GM23338 (cell line): Measurements from ENCODE around the gene EPX. TPM values are rescaled to one million over a fixed set of nuclear protein-coding genes. Genes with fewer than 3 reads are reported as not detected.

Experiments
- ATAC-seq: fragments of 200-7000 bp; cut with Tn5 transposase; 3 replicates; pipeline ENCODE4 v1.9.1; 2020
- DNase-seq: peaks from one replicate; pipeline ENCODE4 v3.0.0-alpha.2; 2015; ENCODE audit warnings: low spot score
- H2AFZ ChIP-seq: fragments of 200-600 bp; sonication (generic); 2 replicates; pipeline ENCODE4 v1.8.0; 2016; ENCODE audit warnings: antibody characterized with exemption, mild to moderate bottlenecking, moderate library complexity
- H3F3A ChIP-seq: fragments of 200-600 bp; sonication (generic); replicated peaks from 2 replicates; pipeline ENCODE4 v1.8.0; 2017; ENCODE audit warnings: antibody characterized with exemption, mixed run types, low read depth
- H3K27ac ChIP-seq: fragments of 200-600 bp; sonication (generic); 2 replicates; pipeline ENCODE4 v1.6.1; 2016; ENCODE audit warnings: low read depth
- H3K27me3 ChIP-seq: fragments of 200-600 bp; sonication (generic); 2 replicates; pipeline ENCODE4 v1.8.0; 2016; ENCODE audit warnings: mild to moderate bottlenecking, mixed run types, moderate library complexity; ENCODE audit not compliant: insufficient read depth
- H3K36me3 ChIP-seq: fragments of 200-600 bp; sonication (generic); 2 replicates; pipeline ENCODE4 v1.8.0; 2016; ENCODE audit warnings: mild to moderate bottlenecking; ENCODE audit not compliant: insufficient read depth
- H3K4me1 ChIP-seq: fragments of 200-600 bp; sonication (generic); 2 replicates; pipeline ENCODE4 v1.8.0; 2016; ENCODE audit warnings: mild to moderate bottlenecking, moderate library complexity; ENCODE audit not compliant: insufficient read depth
- H3K4me2 ChIP-seq: fragments of 200-600 bp; sonication (generic); 2 replicates; pipeline ENCODE4 v1.7.1; 2017; ENCODE audit warnings: mixed run types
- H3K4me3 ChIP-seq: fragments of 200-600 bp; sonication (generic); 2 replicates; pipeline ENCODE4 v1.6.1; 2016; ENCODE audit warnings: mixed run types
- H3K79me2 ChIP-seq: fragments of 200-600 bp; sonication (generic); replicated peaks from 2 replicates; pipeline ENCODE4 v1.8.0; 2017; ENCODE audit warnings: mild to moderate bottlenecking; ENCODE audit not compliant: insufficient read depth
- H3K9me2 ChIP-seq: fragments of 200-600 bp; sonication (generic); 2 replicates; pipeline ENCODE4 v1.8.0; 2017; ENCODE audit not compliant: insufficient read depth
- H4K20me1 ChIP-seq: fragments of 200-600 bp; sonication (generic); replicated peaks from 2 replicates; pipeline ENCODE4 v1.8.0; 2017; ENCODE audit warnings: mild to moderate bottlenecking; ENCODE audit not compliant: insufficient read depth
- H3K27ac Mint-ChIP-seq: 2 replicates; pipeline ENCODE4 v1.8.0; 2020; ENCODE audit warnings: inconsistent platforms, mild to moderate bottlenecking, moderate library complexity, mixed read lengths
- H3K27me3 Mint-ChIP-seq: 3 replicates; pipeline ENCODE4 v1.8.0; 2022; ENCODE audit warnings: low read depth, mild to moderate bottlenecking, moderate library complexity, mixed read lengths, inconsistent platforms; ENCODE audit not compliant: insufficient read depth, poor library complexity
- H3K36me3 Mint-ChIP-seq: 3 replicates; pipeline ENCODE4 v1.8.0; 2021; ENCODE audit warnings: low read depth, mild to moderate bottlenecking, inconsistent platforms, moderate library complexity, mixed read lengths
- H3K4me1 Mint-ChIP-seq: 3 replicates; pipeline ENCODE4 v1.8.0; 2020; ENCODE audit warnings: mild to moderate bottlenecking, inconsistent platforms, mixed read lengths
- H3K4me3 Mint-ChIP-seq: 3 replicates; pipeline ENCODE4 v1.8.0; 2021; ENCODE audit warnings: moderate library complexity, mild to moderate bottlenecking, inconsistent platforms, mixed read lengths
- H3K9me3 Mint-ChIP-seq: 3 replicates; pipeline ENCODE4 v1.8.0; 2020; ENCODE audit warnings: moderate library complexity, mild to moderate bottlenecking, inconsistent platforms, mixed read lengths
- CREB1 ChIP-seq: fragments of 250-450 bp; sonication (Bioruptor Pico); IDR thresholded peaks from 2 replicates; pipeline ENCODE4 v1.5.0; 2020; ENCODE audit warnings: low read depth, mild to moderate bottlenecking, moderate library complexity
- ETS1 ChIP-seq: IDR thresholded peaks from 2 replicates; pipeline ENCODE4 v1.6.1; 2016; ENCODE audit warnings: antibody characterized with exemption
- EZH2phosphoT487 ChIP-seq: fragments of 200-600 bp; sonication (generic); IDR thresholded peaks from one replicate; pipeline ENCODE4 v1.8.1; 2018; ENCODE audit warnings: antibody characterized with exemption; ENCODE audit not compliant: unreplicated experiment
- NANOG ChIP-seq: IDR thresholded peaks from 2 replicates; pipeline ENCODE4 v1.6.1; 2016; ENCODE audit warnings: antibody characterized with exemption, borderline replicate concordance
- POLR2AphosphoS5 ChIP-seq: IDR thresholded peaks from 2 replicates; pipeline ENCODE4 v1.6.1; 2016; ENCODE audit warnings: antibody characterized with exemption, low read depth
- STAT1 ChIP-seq: IDR thresholded peaks from one replicate; pipeline ENCODE4 v1.6.1; 2016; ENCODE audit warnings: antibody characterized with exemption; ENCODE audit not compliant: unreplicated experiment
- ZNF114 ChIP-seq: fragments of 250-450 bp; sonication (Bioruptor Pico); IDR thresholded peaks from 2 replicates; pipeline ENCODE4 v1.5.0; 2020; ENCODE audit warnings: mild to moderate bottlenecking, moderate library complexity
- ZNF331 ChIP-seq: fragments of 250-450 bp; sonication (Bioruptor Pico); IDR thresholded peaks from 2 replicates; pipeline ENCODE4 v1.5.0; 2020; ENCODE audit warnings: low read depth, mild to moderate bottlenecking, moderate library complexity
- polyA plus RNA-seq: library from polyadenylated mRNA; unstranded; fragments of >200 nt; fragmentation: Nextera tagmentation; extraction: Ambion mirVana; gene quantifications from 2 replicates; pipeline ENCODE4 v1.2.1, GENCODE V29; 2016
- total RNA-seq: library from RNA; depleted of rRNA; stranded (reverse); fragments of >200 nt; shearing (Covaris generic); gene quantifications from 2 replicates; pipeline ENCODE4 v1.2.3, GENCODE V29; 2014
- TF ChIP-seq, protein P1 (sequence below), 2 experiments: fragments of 200-600 bp in 1 of 2; sonication (generic) in 1 of 2; conservative IDR thresholded peaks; 2 replicates each; pipeline versions ENCODE4 v1.5.1 to v1.6.1; 2016 to 2017; ENCODE audit warnings: antibody characterized with exemption in 2 of 2, low read depth in 2 of 2, mild to moderate bottlenecking in 2 of 2, moderate library complexity in 1 of 2

The EPX gene
- total and polyA plus RNA-seq, 2 experiments from 2014 or later = 0.10 TPM; not detected in 1

DNA sequence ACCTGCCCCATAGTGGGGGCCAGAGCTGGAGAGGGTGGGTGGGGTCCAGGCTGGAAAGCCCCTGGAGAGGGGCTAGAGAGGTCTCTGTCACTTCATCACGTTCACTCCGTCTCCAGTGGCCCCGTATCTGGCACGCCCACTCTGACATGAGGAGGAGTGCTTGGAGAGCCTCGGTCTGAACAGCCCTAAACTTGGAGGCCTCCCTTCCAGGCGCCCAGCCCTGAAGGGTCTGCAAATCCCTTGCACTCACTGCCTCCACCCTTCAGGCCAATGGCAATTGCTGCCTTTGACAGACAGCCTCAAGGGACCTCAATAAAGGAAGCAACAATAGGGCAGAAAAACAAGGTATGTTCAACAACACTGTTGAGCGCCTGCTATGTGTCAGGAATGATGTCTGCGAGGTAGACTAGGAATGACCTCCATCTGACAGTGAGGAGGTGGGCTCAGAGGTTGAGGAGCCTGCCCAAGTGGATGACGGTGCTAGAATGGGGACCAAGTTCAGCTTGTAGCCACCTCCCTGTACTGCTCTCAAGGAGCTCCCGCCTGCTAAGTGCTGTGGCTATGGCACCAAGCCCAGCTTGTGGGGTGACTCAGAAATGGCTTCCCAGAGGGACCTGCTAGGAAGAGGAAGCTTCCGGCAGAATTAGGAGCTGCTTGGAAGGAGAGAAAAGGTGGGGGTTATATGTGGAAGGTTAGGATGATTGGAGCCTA, 2.9 kb upstream of the EPX start:
- H3K79me2 ChIP-seq = no peaks in the 10 kb centered on the region
- TF ChIP-seq ETS1 (no peak), NANOG (no peak), CREB1 (CRISPR knock-in tag) (no peak)
- TF ChIP-seq, protein P1, sequence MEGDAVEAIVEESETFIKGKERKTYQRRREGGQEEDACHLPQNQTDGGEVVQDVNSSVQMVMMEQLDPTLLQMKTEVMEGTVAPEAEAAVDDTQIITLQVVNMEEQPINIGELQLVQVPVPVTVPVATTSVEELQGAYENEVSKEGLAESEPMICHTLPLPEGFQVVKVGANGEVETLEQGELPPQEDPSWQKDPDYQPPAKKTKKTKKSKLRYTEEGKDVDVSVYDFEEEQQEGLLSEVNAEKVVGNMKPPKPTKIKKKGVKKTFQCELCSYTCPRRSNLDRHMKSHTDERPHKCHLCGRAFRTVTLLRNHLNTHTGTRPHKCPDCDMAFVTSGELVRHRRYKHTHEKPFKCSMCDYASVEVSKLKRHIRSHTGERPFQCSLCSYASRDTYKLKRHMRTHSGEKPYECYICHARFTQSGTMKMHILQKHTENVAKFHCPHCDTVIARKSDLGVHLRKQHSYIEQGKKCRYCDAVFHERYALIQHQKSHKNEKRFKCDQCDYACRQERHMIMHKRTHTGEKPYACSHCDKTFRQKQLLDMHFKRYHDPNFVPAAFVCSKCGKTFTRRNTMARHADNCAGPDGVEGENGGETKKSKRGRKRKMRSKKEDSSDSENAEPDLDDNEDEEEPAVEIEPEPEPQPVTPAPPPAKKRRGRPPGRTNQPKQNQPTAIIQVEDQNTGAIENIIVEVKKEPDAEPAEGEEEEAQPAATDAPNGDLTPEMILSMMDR (conservative IDR thresholded peaks at IDR 0.05; ENCODE audit: low read depth in 2 of 2) = no peak
- H2AFZ ChIP-seq = no peak overlapping the region
- no peak overlapping the region for H3K4me2 ChIP-seq
- no peaks in the 10 kb centered on the region for H4K20me1 ChIP-seq
- H3F3A ChIP-seq = no peaks in the 10 kb centered on the region
- H3K9me2 ChIP-seq = no peaks in the 10 kb centered on the region
- no peaks in the 10 kb centered on the region for H3K9me3 Mint-ChIP-seq
- no peak overlapping the region for H3K27ac ChIP-seq
- H3K27me3 Mint-ChIP-seq = peaks cover 16% of the 10 kb centered on the region
- H3K4me3 ChIP-seq = no peak overlapping the region
- H3K36me3 ChIP-seq = no peaks in the 10 kb centered on the region
- DNase-seq (no peak), ATAC-seq (no peak)
- H3K4me1 ChIP-seq = no peaks in the 10 kb centered on the region
- no peak overlapping the region for H3K27ac Mint-ChIP-seq
- no peak overlapping the region for H3K4me3 Mint-ChIP-seq
- no peaks in the 10 kb centered on the region for H3K36me3 Mint-ChIP-seq
- H3K27me3 ChIP-seq = no peaks in the 10 kb centered on the region
- H3K4me1 Mint-ChIP-seq = peaks cover 2% of the 10 kb centered on the region; the same call in 2 of the 3 replicates

- Histone ChIP-seq H3K4me3 (no peak overlapping the region), H3K27me3 (no peaks in the 10 kb centered on the region), H3K79me2 (no peaks in the 10 kb centered on the region), H3K27ac (no peak overlapping the region), H3K36me3 (no peaks in the 10 kb centered on the region), H2AFZ (no peak overlapping the region), H3K9me2 (no peaks in the 10 kb centered on the region), H3K4me2 (no peak overlapping the region), H4K20me1 (no peaks in the 10 kb centered on the region), H3F3A (no peaks in the 10 kb centered on the region), H3K4me1 (no peaks in the 10 kb centered on the region)
- no peaks in the 10 kb centered on the region for H3K36me3 Mint-ChIP-seq
- DNase-seq = no peak
- no peaks in the 10 kb centered on the region for H3K9me3 Mint-ChIP-seq
- no peak overlapping the region for H3K4me3 Mint-ChIP-seq
- peak; percentile 44 for ATAC-seq
- TF ChIP-seq POLR2AphosphoS5 (no peak), ZNF331 (CRISPR knock-in tag) (no peak), CREB1 (CRISPR knock-in tag) (no peak), ZNF114 (CRISPR knock-in tag) (no peak), STAT1 (no peak), ETS1 (no peak), NANOG (no peak), EZH2phosphoT487 (no peak)
- H3K4me1 Mint-ChIP-seq = no peaks in the 10 kb centered on the region
- H3K27ac Mint-ChIP-seq = no peak overlapping the region
- H3K27me3 Mint-ChIP-seq = peaks cover 13% of the 10 kb centered on the region
These were observed 1.2 kb upstream of the EPX start for GRCh38 chr17:58191241-58191896.
